Liver (tissue), 9 donors: ENCODE results near the gene MSMB. TPM values are rescaled to one million over a fixed set of nuclear protein-coding genes. Genes with fewer than 3 reads are reported as not detected.

Experiments
- DNase-seq: peaks from one replicate; pipeline ENCODE4 v3.0.0-alpha.2; 2017; ENCODE audit warnings: low spot score
- H3K27ac ChIP-seq, 2 donors: one replicate each; pipeline ENCODE4 v1.7.0; 2013; ENCODE audit warnings: inconsistent platforms in 2 of 2, low read length in 2 of 2, control low read depth in 1 of 2, low read depth in 1 of 2, mild to moderate bottlenecking in 1 of 2
- H3K27me3 ChIP-seq, 4 donors: one replicate each; pipeline versions ENCODE4 v1.6.1 to v1.7.0; 2013; ENCODE audit warnings: low read length in 3 of 4, inconsistent platforms in 1 of 4, mild to moderate bottlenecking in 1 of 4, moderate library complexity in 1 of 4; ENCODE audit not compliant: control insufficient read depth in 4 of 4, insufficient read depth in 4 of 4
- H3K36me3 ChIP-seq, 4 donors: one replicate each; pipeline versions ENCODE4 v1.6.1 to v1.7.0; 2013; ENCODE audit warnings: low read length in 3 of 4, mild to moderate bottlenecking in 3 of 4, low read depth in 1 of 4, moderate library complexity in 1 of 4; ENCODE audit not compliant: control insufficient read depth in 4 of 4, insufficient read depth in 3 of 4
- H3K4me1 ChIP-seq, 4 donors: one replicate each; pipeline versions ENCODE4 v1.6.1 to v1.7.0; 2013; ENCODE audit warnings: low read length in 3 of 4, mild to moderate bottlenecking in 3 of 4, moderate library complexity in 1 of 4; ENCODE audit not compliant: control insufficient read depth in 4 of 4, insufficient read depth in 4 of 4
- H3K4me3 ChIP-seq, 3 donors: one replicate each; pipeline versions ENCODE4 v1.6.1 to v1.7.0; 2013; ENCODE audit warnings: low read length in 3 of 3, control low read depth in 1 of 3, low read depth in 1 of 3, mild to moderate bottlenecking in 1 of 3
- H3K9ac ChIP-seq, 2 donors: one replicate each; pipeline ENCODE4 v1.7.0; 2013; ENCODE audit warnings: low read length in 2 of 2, mild to moderate bottlenecking in 2 of 2, moderate library complexity in 2 of 2, control low read depth in 1 of 2, low read depth in 1 of 2
- H3K9me3 ChIP-seq, 4 donors: one replicate each; pipeline versions ENCODE4 v1.6.1 to v1.7.0; 2013; ENCODE audit warnings: low read length in 3 of 4; ENCODE audit not compliant: control insufficient read depth in 4 of 4
- ATF3 ChIP-seq: IDR thresholded peaks from 2 replicates; pipeline ENCODE4 v1.6.1; 2016; ENCODE audit warnings: antibody characterized with exemption
- CTCF ChIP-seq: fragments of 150-350 bp; IDR thresholded peaks from 2 replicates; pipeline ENCODE4 v1.5.1; 2017; ENCODE audit warnings: improper control_type of control experiment, low read depth, low read length; ENCODE audit not compliant: missing input control
- EGR1 ChIP-seq, 2 donors: IDR thresholded peaks; 2 replicates each; pipeline ENCODE4 v1.6.1; 2016 to 2018; ENCODE audit warnings: antibody characterized with exemption in 2 of 2, low read depth in 2 of 2
- HNF4A ChIP-seq, 2 donors: conservative IDR thresholded peaks; 2 replicates each; pipeline ENCODE4 v1.6.1; 2016; ENCODE audit warnings: antibody characterized with exemption in 2 of 2, mild to moderate bottlenecking in 2 of 2
- JUND ChIP-seq, 2 donors: IDR thresholded peaks; 2 replicates each; pipeline ENCODE4 v1.6.1; 2016; ENCODE audit warnings: antibody characterized with exemption in 2 of 2
- MAX ChIP-seq: IDR thresholded peaks from 2 replicates; pipeline ENCODE4 v1.6.1; 2016; ENCODE audit warnings: antibody characterized with exemption
- NR2F2 ChIP-seq: IDR thresholded peaks from 2 replicates; pipeline ENCODE4 v1.6.1; 2016; ENCODE audit warnings: antibody characterized with exemption
- RAD21 ChIP-seq, 2 donors: IDR thresholded peaks; 2 replicates each; pipeline ENCODE4 v1.6.1; 2016; ENCODE audit warnings: antibody characterized with exemption in 2 of 2, mild to moderate bottlenecking in 2 of 2
- REST ChIP-seq: IDR thresholded peaks from 2 replicates; pipeline ENCODE4 v1.6.1; 2016; ENCODE audit warnings: antibody characterized with exemption, mild to moderate bottlenecking
- RXRA ChIP-seq, 2 donors: IDR thresholded peaks; 2 replicates each; pipeline ENCODE4 v1.6.1; 2017 to 2018; ENCODE audit warnings: antibody characterized with exemption in 2 of 2, mild to moderate bottlenecking in 1 of 2
- SP1 ChIP-seq: IDR thresholded peaks from 2 replicates; pipeline ENCODE4 v1.6.1; 2018; ENCODE audit warnings: antibody characterized with exemption, mild to moderate bottlenecking
- TAF1 ChIP-seq: conservative IDR thresholded peaks from 2 replicates; pipeline ENCODE4 v1.6.1; 2016; ENCODE audit warnings: antibody characterized with exemption, mild to moderate bottlenecking
- YY1 ChIP-seq: IDR thresholded peaks from 2 replicates; pipeline ENCODE4 v1.6.1; 2016; ENCODE audit warnings: antibody characterized with exemption, mild to moderate bottlenecking
- ZBTB33 ChIP-seq: IDR thresholded peaks from 2 replicates; pipeline ENCODE4 v1.6.1; 2016; ENCODE audit warnings: antibody characterized with exemption
- WGBS: extraction: QIAGEN DNeasy Blood & Tissue Kit; methylation state at CpG from one replicate; pipeline ENCODE4 v1.1.7; 2013; 5-methylcytosine and 5-hydroxymethylcytosine counted together
- polyA plus RNA-seq, 2 donors: library from polyadenylated mRNA; stranded (reverse) in 1 of 2; unstranded in 1 of 2; fragments of 200-250 nt in 1 of 2; fragments of >200 nt in 1 of 2; fragmentation: Nextera tagmentation in 1 of 2; extraction: Ambion mirVana in 1 of 2; gene quantifications; one replicate each; pipeline versions ENCODE4 v1.2.1 to v1.2.3, GENCODE V29; 2013 to 2015
- total RNA-seq, 2 donors: library from RNA; depleted of rRNA; stranded (reverse); fragments of >200 nt; gene quantifications; one replicate each; pipeline ENCODE4 v1.2.3, GENCODE V29; 2014
- donor health status: healthy.
- donor health status: healthy.
- donor health status: healthy.
- donor health status: healthy.
- donor health status: healthy.

The MSMB gene
- total and polyA plus RNA-seq, 4 donors: not detected

GRCh38 chr10:46091828-46092523 lies 45.9 kb upstream of the MSMB start:
- Histone ChIP-seq H3K4me1 (no peaks in the 10 kb centered on the region), H3K36me3 (no peaks in the 10 kb centered on the region), H3K9me3 (no peaks in the 10 kb centered on the region), H3K27ac (no peak overlapping the region), H3K9ac (no peak overlapping the region), H3K27me3 (no peaks in the 10 kb centered on the region), H3K4me3 (no peak overlapping the region)
- no peak for DNase-seq
- TF ChIP-seq EGR1 (IDR thresholded peaks at IDR 0.05; ENCODE audit: low read depth in 2 of 2): no peak
- TF ChIP-seq YY1: no peak
- no peak for TF ChIP-seq JUND (IDR thresholded peaks at IDR 0.05)
- no peak for TF ChIP-seq NR2F2
- no peak for TF ChIP-seq ZBTB33
- no peak for TF ChIP-seq MAX
- TF ChIP-seq CTCF: no peak
- no peak for TF ChIP-seq TAF1
- no peak for TF ChIP-seq RXRA (IDR thresholded peaks at IDR 0.05)
- no peak for TF ChIP-seq ATF3
- TF ChIP-seq REST: no peak
- TF ChIP-seq RAD21 (IDR thresholded peaks at IDR 0.05): no peak
- TF ChIP-seq SP1: no peak
- WGBS: 73% methylated on average over 12 of the region's 12 CpGs

- no peak overlapping the region for H3K27ac ChIP-seq
- H3K4me3 ChIP-seq: no peak overlapping the region
- 86% methylated on average over 9 of the region's 9 CpGs for WGBS
- no peaks in the 10 kb centered on the region for H3K4me1 ChIP-seq
- TF ChIP-seq CTCF: no peak
- no peak for TF ChIP-seq RXRA (IDR thresholded peaks at IDR 0.05)
- no peak for TF ChIP-seq HNF4A (conservative IDR thresholded peaks at IDR 0.05)
- TF ChIP-seq TAF1: no peak
- H3K9ac ChIP-seq: no peak overlapping the region
- H3K9me3 ChIP-seq: no peaks in the 10 kb centered on the region
- DNase-seq: no peak
- H3K36me3 ChIP-seq: no peaks in the 10 kb centered on the region
- H3K27me3 ChIP-seq: no peaks in the 10 kb centered on the region
Observed at GRCh38 chr10:46091080-46091827, 45.2 kb upstream of the MSMB start.
